Fibroblast of gingiva (primary cell): Measurements from ENCODE around the gene FLT4.
"Not testable (repeated sequence)": the region's sequence is repeated elsewhere in the genome, so short reads cannot be mapped to it uniquely, and the experiment has no call there.

Source experiments
- DNase-seq: peaks from one replicate; pipeline ENCODE4 v3.0.0-alpha.2; 2011; ENCODE audit warnings: low read depth

The FLT4 gene

GRCh38 chr5:180649297-180650039 lies at the start of gene FLT4:
FLT4 (minus strand) TSS chr5:180649600; CDS start chr5:180649545, 55 bp downstream.
- DNase-seq: no peak

- no peak for DNase-seq
Observed at GRCh38 chr5:180699042-180699441, 49.6 kb upstream of the FLT4 start.

- DNase-seq: no peak
Observed at GRCh38 chr5:180696116-180696515, 46.7 kb upstream of the FLT4 start.

DNA sequence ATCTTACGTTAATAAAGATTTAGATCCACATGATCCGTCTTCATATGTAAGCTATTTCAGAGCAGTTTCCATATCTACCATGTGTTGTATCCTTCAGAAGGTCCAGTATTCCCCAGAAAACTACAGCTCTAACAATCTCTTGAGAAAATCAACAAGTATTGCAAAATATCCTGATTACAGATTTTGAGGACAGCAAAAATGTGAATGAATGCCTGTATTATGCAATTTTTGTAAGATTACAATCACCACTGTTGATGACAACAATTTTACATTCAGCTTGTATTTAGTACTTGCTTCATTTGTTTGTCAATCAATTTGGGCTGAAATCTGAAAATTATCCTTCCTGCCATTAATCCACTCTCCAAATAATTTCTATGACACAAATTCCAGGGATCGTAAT lies 43.0 kb upstream of the FLT4 start:
- no peak for DNase-seq

DNA sequence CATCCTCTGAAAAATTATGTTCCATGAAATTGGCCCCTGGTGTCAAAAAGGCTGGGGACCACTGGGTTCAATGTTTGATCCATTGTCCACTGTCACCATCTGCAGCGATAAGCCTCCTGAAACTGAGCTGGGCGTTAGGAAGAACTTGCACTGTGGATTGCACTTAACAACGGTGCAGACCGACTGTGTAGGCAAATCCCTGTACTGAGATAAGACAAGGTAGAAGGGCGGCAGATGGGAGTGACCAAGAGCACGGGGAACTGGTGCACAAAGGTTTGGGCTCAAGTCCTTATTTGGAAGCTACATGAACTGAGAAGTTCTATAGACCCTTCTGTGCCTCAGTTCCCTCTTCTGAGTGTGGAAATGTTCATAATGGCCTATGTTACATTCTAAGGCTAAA lies 41.6 kb upstream of the FLT4 start:
- no peak for DNase-seq

- no peak for DNase-seq
Observed at GRCh38 chr5:180690562-180690961, 41.2 kb upstream of the FLT4 start.

- DNase-seq: no peak
Observed at GRCh38 chr5:180689775-180690174, 40.4 kb upstream of the FLT4 start.

DNA sequence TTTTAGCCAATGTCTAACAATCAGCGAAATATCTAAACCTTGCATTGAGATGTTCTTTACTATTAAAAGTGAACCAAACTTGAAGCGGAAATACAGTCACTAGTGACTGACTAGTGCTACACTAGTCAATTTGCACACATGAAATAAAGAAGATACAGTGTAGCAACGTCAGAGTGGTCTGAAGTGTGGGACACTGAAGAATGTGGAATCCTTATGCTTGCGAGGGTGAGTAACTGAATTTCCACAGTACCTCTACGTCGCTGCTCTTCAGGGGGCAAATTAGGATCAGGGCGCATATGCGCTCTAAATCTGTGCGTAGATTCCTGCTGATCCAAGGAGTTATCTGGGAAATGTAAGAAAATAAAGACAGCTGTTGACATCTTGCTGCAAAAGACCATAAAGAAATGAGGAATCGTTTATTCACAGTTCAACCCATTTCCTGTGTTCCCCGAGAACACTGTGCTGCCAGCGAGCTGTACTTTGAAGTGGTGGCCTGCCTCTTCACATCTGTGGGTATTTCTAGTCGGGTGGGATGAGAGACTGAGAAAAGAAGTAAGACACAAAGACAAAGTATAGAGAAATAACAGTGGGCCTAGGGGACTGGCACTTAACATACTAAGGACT lies 39.8 kb upstream of the FLT4 start:
- DNase-seq: no peak

GRCh38 chr5:180688330-180689070 lies 39.1 kb upstream of the FLT4 start:
- DNase-seq: no peak

GRCh38 chr5:180686799-180687198 lies 37.4 kb upstream of the FLT4 start:
- not testable (repeated sequence) for DNase-seq

DNA sequence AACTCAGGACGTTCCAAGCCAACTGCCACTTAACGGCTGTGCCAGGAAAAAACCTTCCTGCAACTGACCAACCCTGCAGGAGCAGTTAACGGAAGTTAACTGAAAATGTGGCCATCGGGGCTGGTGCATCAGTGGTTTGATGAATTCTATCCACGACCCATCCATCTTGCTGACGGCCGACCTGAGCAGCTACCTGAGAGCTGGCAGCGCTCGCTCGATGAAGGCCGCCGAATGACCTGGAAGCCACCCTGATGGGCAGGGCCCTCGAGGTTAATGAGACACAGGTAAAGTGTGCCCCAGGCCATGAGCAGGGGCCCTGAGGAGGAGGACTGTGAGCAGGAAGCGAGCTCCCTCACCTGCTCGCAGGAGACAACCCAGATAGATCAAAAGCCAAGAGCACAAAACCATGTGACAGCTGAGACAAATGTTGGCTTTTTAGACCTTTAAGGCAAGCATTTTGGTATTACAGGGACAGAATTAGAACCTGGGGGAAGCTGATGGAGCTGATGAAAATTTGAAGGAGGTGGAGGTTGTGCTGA lies 35.3 kb upstream of the FLT4 start:
- no peak for DNase-seq

- no peak for DNase-seq
Observed at GRCh38 chr5:180683220-180683922, 34.0 kb upstream of the FLT4 start.

- DNase-seq: no peak
Observed at GRCh38 chr5:180682560-180682959, 33.2 kb upstream of the FLT4 start.

DNA sequence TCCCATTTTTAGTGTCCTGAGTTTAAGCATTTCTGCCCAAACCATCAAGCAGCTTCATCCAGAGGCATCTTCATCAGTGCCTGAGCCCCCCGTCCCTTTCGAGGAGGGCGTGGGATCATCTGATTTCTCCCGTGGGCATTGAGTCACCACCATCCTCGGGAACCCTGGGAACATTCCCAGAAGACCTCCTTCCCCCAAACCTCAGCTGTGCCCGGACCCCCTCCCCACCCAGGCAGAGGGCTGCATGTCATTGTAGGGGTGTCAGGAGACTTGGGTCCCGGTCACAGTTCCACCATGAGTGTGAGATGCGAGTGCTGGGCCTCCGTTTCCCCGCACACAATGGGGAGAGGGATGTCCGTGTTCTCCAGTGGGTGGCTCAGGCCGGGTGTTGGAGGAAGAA lies 32.6 kb upstream of the FLT4 start:
- not testable (repeated sequence) for DNase-seq

GRCh38 chr5:180678319-180678718 lies 28.9 kb upstream of the FLT4 start:
- not testable (repeated sequence) for DNase-seq

- DNase-seq: no peak
Observed at GRCh38 chr5:180675036-180675635, 25.7 kb upstream of the FLT4 start.

DNA sequence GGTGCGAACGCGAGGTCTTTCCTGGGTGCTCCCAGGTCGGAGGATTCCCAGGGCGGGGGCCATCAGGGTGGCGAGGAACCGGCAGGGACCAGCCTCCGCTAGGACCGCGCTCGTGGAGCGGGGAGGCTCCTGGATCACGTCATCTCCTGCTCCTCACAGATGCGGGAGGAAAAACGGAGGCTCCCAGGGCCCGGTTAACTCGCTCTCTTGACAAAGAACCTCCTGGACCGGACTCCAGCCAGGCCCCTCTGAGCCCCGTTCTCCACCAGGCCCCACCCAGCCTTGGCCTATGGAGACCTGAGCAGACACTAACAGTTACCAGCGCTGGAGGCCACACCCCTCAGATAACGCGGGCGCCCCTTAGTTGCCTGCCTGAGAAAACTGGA lies 24.7 kb upstream of the FLT4 start:
- not testable (repeated sequence) for DNase-seq

GRCh38 chr5:180673371-180674089 lies 24.1 kb upstream of the FLT4 start:
- DNase-seq: no peak

DNA sequence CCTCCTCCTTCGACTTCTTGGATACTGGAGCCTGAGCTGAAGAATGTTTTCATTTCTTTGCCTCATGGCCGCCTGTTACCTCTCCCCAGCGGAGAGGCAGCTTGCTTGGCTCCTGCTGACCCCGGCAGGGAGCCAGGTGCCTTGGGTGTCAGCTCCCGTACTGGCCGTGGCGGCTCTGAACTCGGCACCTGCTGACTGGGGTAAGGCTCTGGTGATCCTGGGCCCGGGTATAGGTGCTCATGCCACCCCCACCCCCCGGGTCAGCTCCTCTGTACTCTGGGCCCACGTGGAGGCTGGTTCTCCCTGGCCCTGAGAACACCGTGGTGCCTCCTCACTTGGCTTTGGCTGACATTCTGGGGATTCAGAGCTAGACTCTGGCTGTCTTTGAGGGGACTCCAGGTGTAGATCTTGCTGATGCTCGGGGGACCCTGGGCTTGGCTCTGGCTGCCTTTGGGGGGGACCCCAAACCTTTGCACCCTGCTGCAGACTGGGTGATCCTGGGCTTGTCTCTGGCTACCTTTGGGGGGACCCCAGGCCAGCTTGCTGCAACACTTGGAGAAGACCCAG lies 22.6 kb upstream of the FLT4 start:
- DNase-seq: not testable (repeated sequence)

- peak; percentile 27 for DNase-seq
Observed at GRCh38 chr5:180670586-180671359, 21.4 kb upstream of the FLT4 start.
